Endodermal cell (in vitro differentiated cells): ENCODE results near the gene NCAM2. TPM values are rescaled to one million over a fixed set of nuclear protein-coding genes. Genes with fewer than 3 reads are reported as not detected.

Experiments
- DNase-seq: peaks from one replicate; pipeline ENCODE4 v3.0.0-alpha.2; 2017
- H3K27ac ChIP-seq: 2 replicates; pipeline ENCODE4 v1.5.1; 2013; ENCODE audit warnings: mild to moderate bottlenecking, low read depth, low read length, moderate library complexity
- H3K27me3 ChIP-seq: 2 replicates; pipeline ENCODE4 v1.6.1; 2013; ENCODE audit warnings: mild to moderate bottlenecking, low read length, moderate library complexity; ENCODE audit not compliant: insufficient read depth, control insufficient read depth, poor library complexity, severe bottlenecking
- H3K36me3 ChIP-seq: 2 replicates; pipeline ENCODE4 v1.7.0; 2013; ENCODE audit warnings: mild to moderate bottlenecking, low read length, moderate library complexity; ENCODE audit not compliant: control insufficient read depth, insufficient read depth
- H3K4me1 ChIP-seq: one replicate; pipeline ENCODE4 v1.7.0; 2013; ENCODE audit warnings: low read length; ENCODE audit not compliant: control insufficient read depth, insufficient read depth
- H3K4me3 ChIP-seq: 2 replicates; pipeline ENCODE4 v1.5.1; 2013; ENCODE audit warnings: mild to moderate bottlenecking, low read length, moderate library complexity
- H3K9ac ChIP-seq: 2 replicates; pipeline ENCODE4 v1.6.1; 2013; ENCODE audit warnings: mild to moderate bottlenecking, low read length, moderate library complexity; ENCODE audit not compliant: poor library complexity, severe bottlenecking; ENCODE audit errors: extremely low read depth
- H3K9me3 ChIP-seq: 2 replicates; pipeline ENCODE4 v1.6.1; 2013; ENCODE audit warnings: mild to moderate bottlenecking, low read length, moderate library complexity; ENCODE audit not compliant: control insufficient read depth
- H3K27ac Mint-ChIP-seq: 2 replicates; pipeline ENCODE4 v1.8.0; 2020; ENCODE audit warnings: mixed read lengths
- H3K27me3 Mint-ChIP-seq: 2 replicates; pipeline ENCODE4 v1.8.0; 2021; ENCODE audit warnings: mild to moderate bottlenecking, mixed read lengths; ENCODE audit not compliant: insufficient read depth
- H3K36me3 Mint-ChIP-seq: 2 replicates; pipeline ENCODE4 v1.8.0; 2020; ENCODE audit warnings: low read depth, mixed read lengths
- H3K4me1 Mint-ChIP-seq: 2 replicates; pipeline ENCODE4 v1.8.0; 2020; ENCODE audit warnings: mixed read lengths
- H3K4me3 Mint-ChIP-seq: 2 replicates; pipeline ENCODE4 v1.8.0; 2020; ENCODE audit warnings: mild to moderate bottlenecking, moderate library complexity, mixed read lengths
- H3K9me3 Mint-ChIP-seq: 2 replicates; pipeline ENCODE4 v1.8.0; 2020; ENCODE audit warnings: mild to moderate bottlenecking, mixed read lengths
- CTCF ChIP-seq: fragments of 200-600 bp; sonication (generic); conservative IDR thresholded peaks from 2 replicates; pipeline ENCODE4 v1.5.0; 2021; ENCODE audit warnings: antibody characterized with exemption, mild to moderate bottlenecking
- WGBS, 2 experiments: methylation state at CpG; one replicate each; pipeline versions ENCODE4 v1.1.5 to v1.1.7; 2013; ENCODE audit warnings: missing lambda C conversion rate in 2 of 2, mixed read lengths in 1 of 2; ENCODE audit not compliant: insufficient coverage in 1 of 2, insufficient read length in 1 of 2; 5-methylcytosine and 5-hydroxymethylcytosine counted together
- total RNA-seq, 2 donors: library from RNA; stranded (reverse); fragmentation: NEBNext Ultra II Directional in 1 of 2; extraction: Animal tissue kit (Norgen Biotek cat#: 25700) in 1 of 2; gene quantifications; 2 replicates in 1 of 2; 3 replicates in 1 of 2; pipeline ENCODE4 v1.2.1, GENCODE V29; 2021

The NCAM2 gene
- total RNA-seq, 2 donors from 2014 or later: 0.46 to 0.69 TPM

- H3K4me3 Mint-ChIP-seq: no peak overlapping the region
- H3K27ac ChIP-seq: no peak overlapping the region
- H3K36me3 ChIP-seq: no peaks in the 10 kb centered on the region
- no peak overlapping the region for H3K9ac ChIP-seq
- no peaks in the 10 kb centered on the region for H3K36me3 Mint-ChIP-seq
- H3K4me1 ChIP-seq: no peaks in the 10 kb centered on the region
- no peaks in the 10 kb centered on the region for H3K9me3 ChIP-seq
- H3K27ac Mint-ChIP-seq: no peak overlapping the region
- DNase-seq: no peak
- no peaks in the 10 kb centered on the region for H3K9me3 Mint-ChIP-seq
- H3K4me1 Mint-ChIP-seq: no peaks in the 10 kb centered on the region
- no peak overlapping the region for H3K4me3 ChIP-seq
- no peak for TF ChIP-seq CTCF
- H3K27me3 ChIP-seq: no peaks in the 10 kb centered on the region
- 75 to 84% methylated on average over 2 to 3 of the region's 3 CpGs for WGBS, 2 experiments
- H3K27me3 Mint-ChIP-seq: no peaks in the 10 kb centered on the region
Observed at GRCh38 chr21:21481239-21481638, 483.0 kb downstream of the NCAM2 start.

- DNase-seq: no peak
- TF ChIP-seq CTCF: no peak
Observed at GRCh38 chr21:21508859-21509258, 510.6 kb downstream of the NCAM2 start.

GRCh38 chr21:21530680-21531079 lies 532.5 kb downstream of the NCAM2 start:
- DNase-seq: no peak
- Histone ChIP-seq H3K27me3 (no peaks in the 10 kb centered on the region), H3K4me1 (no peaks in the 10 kb centered on the region), H3K9me3 (no peaks in the 10 kb centered on the region), H3K4me3 (no peak overlapping the region), H3K27ac (no peak overlapping the region), H3K9ac (no peak overlapping the region), H3K36me3 (no peaks in the 10 kb centered on the region)
- no peak overlapping the region for H3K4me3 Mint-ChIP-seq
- no peaks in the 10 kb centered on the region for H3K36me3 Mint-ChIP-seq
- H3K4me1 Mint-ChIP-seq: no peaks in the 10 kb centered on the region
- H3K27ac Mint-ChIP-seq: no peak overlapping the region
- no peak for TF ChIP-seq CTCF
- H3K9me3 Mint-ChIP-seq: no peaks in the 10 kb centered on the region
- no peaks in the 10 kb centered on the region for H3K27me3 Mint-ChIP-seq

More at GRCh38 chr21:21508859-21509258, 510.6 kb downstream of the NCAM2 start:
- Histone ChIP-seq H3K4me3 (no peak overlapping the region), H3K4me1 (no peaks in the 10 kb centered on the region), H3K27ac (no peak overlapping the region), H3K9ac (no peak overlapping the region), H3K27me3 (no peaks in the 10 kb centered on the region), H3K9me3 (no peaks in the 10 kb centered on the region), H3K36me3 (no peaks in the 10 kb centered on the region)
- Mint-ChIP-seq H3K36me3 (no peaks in the 10 kb centered on the region), H3K9me3 (no peaks in the 10 kb centered on the region), H3K27me3 (no peaks in the 10 kb centered on the region), H3K4me1 (no peaks in the 10 kb centered on the region), H3K4me3 (no peak overlapping the region), H3K27ac (no peak overlapping the region)
- WGBS, 2 experiments: 94 to 96% methylated on average over 2 to 4 of the region's 6 CpGs
